Calu3 (cell line): ENCODE results near the gene SPOCD1. TPM values are rescaled to one million over a fixed set of nuclear protein-coding genes. Genes with fewer than 3 reads are reported as not detected.

Experiments
- BruUV-seq: library from RNA; stranded (reverse); fragments of 400-500 nt; replicated peaks from 2 replicates; lab custom pipeline; 2021; lab: Mats Ljungman, UMichigan
- CTCF ChIA-PET: fragments of 300-600 bp; sonication (Branson Sonifier 250); formaldehyde crosslinking; loops from one replicate; lab custom pipeline; 2022; ENCODE audit warnings: antibody characterized with exemption; lab: Charles Lee
- DNase-seq: peaks from one replicate; pipeline ENCODE4 v3.0.0; 2022
- H3K27ac Mint-ChIP-seq: one replicate; pipeline ENCODE4 v1.8.0; 2022; ENCODE audit warnings: mixed read lengths; ENCODE audit not compliant: unreplicated experiment
- H3K27me3 Mint-ChIP-seq: one replicate; pipeline ENCODE4 v1.8.0; 2022; ENCODE audit warnings: mixed read lengths; ENCODE audit not compliant: unreplicated experiment
- H3K36me3 Mint-ChIP-seq: one replicate; pipeline ENCODE4 v1.8.0; 2022; ENCODE audit warnings: mild to moderate bottlenecking, moderate library complexity, mixed read lengths; ENCODE audit not compliant: insufficient read depth, unreplicated experiment
- H3K4me1 Mint-ChIP-seq: one replicate; pipeline ENCODE4 v1.8.0; 2022; ENCODE audit warnings: mild to moderate bottlenecking, low read depth, mixed read lengths; ENCODE audit not compliant: unreplicated experiment
- H3K4me3 Mint-ChIP-seq: one replicate; pipeline ENCODE4 v1.8.0; 2022; ENCODE audit warnings: mild to moderate bottlenecking, low read depth, moderate library complexity, mixed read lengths; ENCODE audit not compliant: unreplicated experiment
- H3K9me3 Mint-ChIP-seq: one replicate; pipeline ENCODE4 v1.8.0; 2022; ENCODE audit warnings: low read depth, mixed read lengths; ENCODE audit not compliant: unreplicated experiment
- intact Hi-C: fragments of 100-400 bp; cut with micrococcal nuclease; formaldehyde crosslinking; loops from one replicate; pipeline ENCODE4 v1.10.0; 2022; ENCODE audit not compliant: unreplicated experiment
- total RNA-seq: library from RNA; stranded (reverse); gene quantifications from 2 replicates; pipeline ENCODE4 v1.2.3, GENCODE V29; 2022
- TF ChIP-seq, protein P1 (sequence below): fragments of 200-600 bp; IDR thresholded peaks from one replicate; pipeline ENCODE4 v1.8.0; 2022; ENCODE audit warnings: antibody characterized with exemption; ENCODE audit not compliant: unreplicated experiment

The SPOCD1 gene
- total RNA-seq, 1 experiment from 2014 or later = 6.3 TPM

DNA sequence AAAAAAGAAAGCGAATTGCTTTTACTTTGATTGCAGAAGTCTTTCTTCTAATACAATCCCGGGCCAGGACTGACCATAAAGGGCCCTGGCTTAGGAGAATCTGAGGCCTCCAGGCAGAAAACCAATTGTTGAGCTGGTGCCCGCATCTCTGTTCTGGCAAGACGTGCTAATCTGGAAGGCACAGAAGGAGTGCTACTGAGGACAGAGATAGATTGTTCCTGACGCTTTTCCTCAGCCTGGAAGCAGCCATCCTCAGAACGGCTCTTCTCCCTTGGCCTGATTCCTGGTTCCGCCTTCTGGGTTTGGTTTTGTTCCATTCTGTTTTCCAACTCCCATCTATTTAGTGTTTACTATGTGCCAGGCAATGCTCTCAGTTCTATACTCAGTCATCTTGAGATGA, 44.8 kb upstream of the SPOCD1 start:
- Mint-ChIP-seq H3K36me3 (no peaks in the 10 kb centered on the region), H3K9me3 (no peaks in the 10 kb centered on the region), H3K27me3 (no peaks in the 10 kb centered on the region), H3K27ac (no peak overlapping the region), H3K4me3 (no peak overlapping the region), H3K4me1 (no peaks in the 10 kb centered on the region)
- DNase-seq = no peak
- intact Hi-C loops = no loop called here
- CTCF ChIA-PET = interaction anchor here (0.6 kb wide), 1 partner anchor 195 kb away, joined by 3 read pairs; no protein-coding TSS in a partner anchor
- TF ChIP-seq, protein P1, sequence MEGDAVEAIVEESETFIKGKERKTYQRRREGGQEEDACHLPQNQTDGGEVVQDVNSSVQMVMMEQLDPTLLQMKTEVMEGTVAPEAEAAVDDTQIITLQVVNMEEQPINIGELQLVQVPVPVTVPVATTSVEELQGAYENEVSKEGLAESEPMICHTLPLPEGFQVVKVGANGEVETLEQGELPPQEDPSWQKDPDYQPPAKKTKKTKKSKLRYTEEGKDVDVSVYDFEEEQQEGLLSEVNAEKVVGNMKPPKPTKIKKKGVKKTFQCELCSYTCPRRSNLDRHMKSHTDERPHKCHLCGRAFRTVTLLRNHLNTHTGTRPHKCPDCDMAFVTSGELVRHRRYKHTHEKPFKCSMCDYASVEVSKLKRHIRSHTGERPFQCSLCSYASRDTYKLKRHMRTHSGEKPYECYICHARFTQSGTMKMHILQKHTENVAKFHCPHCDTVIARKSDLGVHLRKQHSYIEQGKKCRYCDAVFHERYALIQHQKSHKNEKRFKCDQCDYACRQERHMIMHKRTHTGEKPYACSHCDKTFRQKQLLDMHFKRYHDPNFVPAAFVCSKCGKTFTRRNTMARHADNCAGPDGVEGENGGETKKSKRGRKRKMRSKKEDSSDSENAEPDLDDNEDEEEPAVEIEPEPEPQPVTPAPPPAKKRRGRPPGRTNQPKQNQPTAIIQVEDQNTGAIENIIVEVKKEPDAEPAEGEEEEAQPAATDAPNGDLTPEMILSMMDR = no peak
- BruUV-seq = no TSS peak

DNA sequence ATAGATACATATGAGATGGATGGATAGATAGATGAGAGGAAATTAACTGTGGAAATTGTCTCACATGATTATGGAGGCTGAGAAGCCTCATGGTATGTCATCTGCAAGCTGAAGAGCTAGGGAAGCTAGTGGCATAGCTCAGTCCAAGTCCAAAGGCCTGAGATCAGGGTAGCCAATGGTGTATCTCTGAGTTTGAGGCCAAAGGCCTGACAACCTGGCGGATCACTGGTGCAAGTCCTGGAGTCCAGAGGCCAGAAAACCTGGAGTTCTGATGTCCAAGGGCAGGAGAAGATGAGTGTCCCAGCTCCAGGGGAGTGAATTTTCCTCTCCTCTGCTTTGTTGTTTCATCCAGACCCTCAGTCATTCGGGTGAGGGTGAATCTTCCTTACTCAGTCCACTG, 43.9 kb upstream of the SPOCD1 start:
- Mint-ChIP-seq H3K9me3 (no peaks in the 10 kb centered on the region), H3K4me3 (no peak overlapping the region), H3K27me3 (no peaks in the 10 kb centered on the region), H3K27ac (no peak overlapping the region), H3K36me3 (no peaks in the 10 kb centered on the region), H3K4me1 (no peaks in the 10 kb centered on the region)
- BruUV-seq = no TSS peak
- TF ChIP-seq, protein P1 = no peak
- CTCF ChIA-PET = interaction anchor here (0.6 kb wide), 1 partner anchor 76 kb away, joined by 4 read pairs; no protein-coding TSS in a partner anchor
- intact Hi-C loops = no loop called here
- no peak for DNase-seq

DNA sequence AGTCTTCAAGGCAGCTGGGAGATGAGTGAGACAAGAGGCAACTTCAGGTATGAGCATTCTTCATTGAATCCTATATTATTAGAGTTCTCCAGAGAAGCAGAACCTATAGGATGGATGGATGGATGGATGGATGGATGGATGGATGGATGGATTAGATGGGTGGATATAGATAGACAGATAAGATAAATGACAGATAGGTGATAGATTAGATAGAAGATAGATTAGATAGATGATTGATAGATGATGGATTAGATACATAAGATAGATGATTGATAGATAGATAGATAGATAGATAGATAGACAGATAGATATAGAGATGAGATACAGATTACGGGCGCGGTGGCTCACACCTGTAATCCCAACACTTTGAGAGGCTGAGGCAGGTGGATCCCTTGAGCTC, 43.2 kb upstream of the SPOCD1 start:
- Mint-ChIP-seq H3K27ac (no peak overlapping the region), H3K4me3 (no peak overlapping the region), H3K27me3 (no peaks in the 10 kb centered on the region), H3K36me3 (no peaks in the 10 kb centered on the region), H3K9me3 (no peaks in the 10 kb centered on the region), H3K4me1 (no peaks in the 10 kb centered on the region)
- DNase-seq = no peak
- intact Hi-C loops = no loop called here
- TF ChIP-seq, protein P1 = no peak
- no TSS peak for BruUV-seq
- CTCF ChIA-PET = interaction anchor here (0.6 kb wide), 1 partner anchor 75 kb away, joined by 4 read pairs; no protein-coding TSS in a partner anchor

DNA sequence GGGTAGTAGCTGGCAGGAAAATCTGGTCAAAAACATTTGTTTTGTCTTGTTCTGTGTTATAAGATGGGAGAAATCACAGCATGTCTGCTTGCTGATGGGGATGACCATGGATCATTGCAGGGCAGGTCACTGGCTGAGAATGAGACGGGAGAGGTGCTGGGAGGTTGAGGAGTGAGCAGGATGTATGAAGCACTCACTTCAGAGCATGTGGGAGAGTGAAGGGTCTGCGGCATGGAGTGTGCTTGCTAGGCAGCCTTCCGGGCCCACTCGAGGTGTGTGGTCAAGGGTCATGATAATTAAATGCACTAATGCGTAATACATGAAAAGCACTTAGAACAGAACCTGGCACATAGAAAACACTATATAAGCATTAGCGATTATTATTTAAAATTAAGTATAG, 42.0 kb upstream of the SPOCD1 start:
- Mint-ChIP-seq H3K4me3 (no peak overlapping the region), H3K9me3 (no peaks in the 10 kb centered on the region), H3K4me1 (no peaks in the 10 kb centered on the region), H3K27me3 (no peaks in the 10 kb centered on the region), H3K36me3 (no peaks in the 10 kb centered on the region), H3K27ac (no peak overlapping the region)
- TF ChIP-seq, protein P1 = no peak
- DNase-seq = no peak
- BruUV-seq = no TSS peak
- CTCF ChIA-PET = interaction anchor here (0.6 to 1.0 kb wide), 2 partner anchors 8 to 701 kb away, joined by 3 to 4 read pairs; no protein-coding TSS in a partner anchor
- intact Hi-C loops = no loop called here
